OCI-LY1 (cell line): ENCODE measurements around the gene RAP1B.

Source experiments
- EZH2 ChIP-seq: fragments of 200-600 bp; sonication (generic), shearing (Covaris generic); IDR thresholded peaks from 2 replicates; pipeline ENCODE4 v1.8.0; 2017; ENCODE audit warnings: borderline replicate concordance, mixed run types, mild to moderate bottlenecking, antibody characterized with exemption, low read length, moderate library complexity, mixed read lengths
- TF ChIP-seq, protein P1 (sequence below): fragments of 200-600 bp; sonication (generic), shearing (Covaris generic); IDR thresholded peaks from 2 replicates; pipeline ENCODE4 v1.5.1; 2017; ENCODE audit warnings: mild to moderate bottlenecking, antibody characterized with exemption, low read length, moderate library complexity, mixed read lengths

DNA sequence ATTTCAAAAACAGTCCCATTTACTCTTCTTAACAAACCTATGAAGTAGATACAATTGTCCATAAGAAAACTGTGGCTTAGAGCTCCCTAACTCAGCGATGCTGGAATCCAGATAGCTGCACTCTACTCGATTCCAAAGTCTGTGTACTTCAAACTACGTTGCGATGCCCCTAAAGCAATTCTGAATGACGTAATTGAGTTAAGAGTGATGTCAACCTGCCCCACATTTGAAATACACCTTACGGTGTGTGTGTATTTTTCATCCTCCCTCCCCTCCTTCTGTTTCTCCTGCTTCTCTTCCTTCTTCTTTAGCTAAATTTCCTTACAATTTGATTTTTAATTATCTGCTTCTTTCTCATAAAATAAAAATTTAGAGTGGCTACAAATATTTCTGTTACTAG, 31.9 kb upstream of the RAP1B start:
- TF ChIP-seq, protein P1, sequence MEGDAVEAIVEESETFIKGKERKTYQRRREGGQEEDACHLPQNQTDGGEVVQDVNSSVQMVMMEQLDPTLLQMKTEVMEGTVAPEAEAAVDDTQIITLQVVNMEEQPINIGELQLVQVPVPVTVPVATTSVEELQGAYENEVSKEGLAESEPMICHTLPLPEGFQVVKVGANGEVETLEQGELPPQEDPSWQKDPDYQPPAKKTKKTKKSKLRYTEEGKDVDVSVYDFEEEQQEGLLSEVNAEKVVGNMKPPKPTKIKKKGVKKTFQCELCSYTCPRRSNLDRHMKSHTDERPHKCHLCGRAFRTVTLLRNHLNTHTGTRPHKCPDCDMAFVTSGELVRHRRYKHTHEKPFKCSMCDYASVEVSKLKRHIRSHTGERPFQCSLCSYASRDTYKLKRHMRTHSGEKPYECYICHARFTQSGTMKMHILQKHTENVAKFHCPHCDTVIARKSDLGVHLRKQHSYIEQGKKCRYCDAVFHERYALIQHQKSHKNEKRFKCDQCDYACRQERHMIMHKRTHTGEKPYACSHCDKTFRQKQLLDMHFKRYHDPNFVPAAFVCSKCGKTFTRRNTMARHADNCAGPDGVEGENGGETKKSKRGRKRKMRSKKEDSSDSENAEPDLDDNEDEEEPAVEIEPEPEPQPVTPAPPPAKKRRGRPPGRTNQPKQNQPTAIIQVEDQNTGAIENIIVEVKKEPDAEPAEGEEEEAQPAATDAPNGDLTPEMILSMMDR, result no peak
- TF ChIP-seq EZH2, result no peak
